Measurements from ENCODE around the gene PYHIN1. TPM values are rescaled to one million over a fixed set of nuclear protein-coding genes. Genes with fewer than 3 reads are reported as not detected.

PYHIN1 gene
- polyA plus RNA-seq, 2 of the 4 experiments (the other 2 are of a cell fraction) = not detected

Other genes starting within 250 kb of the PYHIN1 start
- gene SPTA1, start 244.8 kb upstream of the PYHIN1 start, polyA plus RNA-seq (2011; rRNA removed) = 0.09 and 0.10 TPM in 2 replicates
- gene SPTA1, start 244.8 kb upstream of the PYHIN1 start, polyA plus RNA-seq (2017; fragmentation: RNase III; extraction: RNeasy Plus Mini Kit Qiagen cat#74134 plus additional on column Dnase treatment) = not detected in 3 replicates
- gene OR6K2, start 230.9 kb upstream of the PYHIN1 start, polyA plus RNA-seq (2011; rRNA removed) = not detected in 2 replicates
- gene OR6K2, start 230.9 kb upstream of the PYHIN1 start, polyA plus RNA-seq (2017; fragmentation: RNase III; extraction: RNeasy Plus Mini Kit Qiagen cat#74134 plus additional on column Dnase treatment) = not detected in 3 replicates
- not detected in 2 replicates for gene OR6K3, start 210.8 kb upstream of the PYHIN1 start, polyA plus RNA-seq (2011; rRNA removed)
- gene OR6K3, start 210.8 kb upstream of the PYHIN1 start, polyA plus RNA-seq (2017; fragmentation: RNase III; extraction: RNeasy Plus Mini Kit Qiagen cat#74134 plus additional on column Dnase treatment) = not detected in 3 replicates
- gene OR6K6, start 176.8 kb upstream of the PYHIN1 start, polyA plus RNA-seq (2011; rRNA removed) = not detected in 2 replicates
- gene OR6K6, start 176.8 kb upstream of the PYHIN1 start, polyA plus RNA-seq (2017; fragmentation: RNase III; extraction: RNeasy Plus Mini Kit Qiagen cat#74134 plus additional on column Dnase treatment) = not detected in 3 replicates
- gene OR6N1, start 159.4 kb upstream of the PYHIN1 start, polyA plus RNA-seq (2011; rRNA removed) = not detected in 2 replicates
- not detected in 3 replicates for gene OR6N1, start 159.4 kb upstream of the PYHIN1 start, polyA plus RNA-seq (2017; fragmentation: RNase III; extraction: RNeasy Plus Mini Kit Qiagen cat#74134 plus additional on column Dnase treatment)
- not detected in 2 replicates for gene OR6N2, start 150.3 kb upstream of the PYHIN1 start, polyA plus RNA-seq (2011; rRNA removed)
- not detected in 3 replicates for gene OR6N2, start 150.3 kb upstream of the PYHIN1 start, polyA plus RNA-seq (2017; fragmentation: RNase III; extraction: RNeasy Plus Mini Kit Qiagen cat#74134 plus additional on column Dnase treatment)
- not detected in 2 replicates for gene MNDA, start 100.2 kb upstream of the PYHIN1 start, polyA plus RNA-seq (2011; rRNA removed)
- gene MNDA, start 100.2 kb upstream of the PYHIN1 start, polyA plus RNA-seq (2017; fragmentation: RNase III; extraction: RNeasy Plus Mini Kit Qiagen cat#74134 plus additional on column Dnase treatment) = not detected in 3 replicates
- gene IFI16, start 78.4 kb downstream of the PYHIN1 start, polyA plus RNA-seq (2011; rRNA removed) = 2.7 and 3.3 TPM in 2 replicates
- 1.2 to 2.0 TPM (median 1.5 TPM) in 3 replicates for gene IFI16, start 78.4 kb downstream of the PYHIN1 start, polyA plus RNA-seq (2017; fragmentation: RNase III; extraction: RNeasy Plus Mini Kit Qiagen cat#74134 plus additional on column Dnase treatment)
- not detected in 2 replicates for gene AIM2, start 145.2 kb downstream of the PYHIN1 start, polyA plus RNA-seq (2011; rRNA removed)
- not detected in 3 replicates for gene AIM2, start 145.2 kb downstream of the PYHIN1 start, polyA plus RNA-seq (2017; fragmentation: RNase III; extraction: RNeasy Plus Mini Kit Qiagen cat#74134 plus additional on column Dnase treatment)
- gene CADM3, start 240.1 kb downstream of the PYHIN1 start, polyA plus RNA-seq (2011; rRNA removed) = 0.13 and 0.16 TPM in 2 replicates
- 0.05 to 0.10 TPM (median 0.10 TPM) in 3 replicates for gene CADM3, start 240.1 kb downstream of the PYHIN1 start, polyA plus RNA-seq (2017; fragmentation: RNase III; extraction: RNeasy Plus Mini Kit Qiagen cat#74134 plus additional on column Dnase treatment)

All from A549 (cell line).